Esophagus mucosa (tissue), 1 donor: ENCODE data around the gene NUMA1. TPM values are rescaled to one million over a fixed set of nuclear protein-coding genes. Genes with fewer than 3 reads are reported as not detected.
A peak's percentile ranks its signal among the peaks of the same experiment; 100 is the strongest.

ENCODE experiments used
- ATAC-seq: fragments of 200-7000 bp; cut with Tn5 transposase; one replicate; pipeline ENCODE4 v1.9.1; 2020
- total RNA-seq: library from RNA; stranded (reverse); gene quantifications from one replicate; pipeline ENCODE4 v1.2.4, GENCODE V29; 2023
- donor health status: DM: yes; HTN: yes; CAD: no.

Gene NUMA1
- total RNA-seq, 1 donor from 2014 or later: 117 TPM

DNA sequence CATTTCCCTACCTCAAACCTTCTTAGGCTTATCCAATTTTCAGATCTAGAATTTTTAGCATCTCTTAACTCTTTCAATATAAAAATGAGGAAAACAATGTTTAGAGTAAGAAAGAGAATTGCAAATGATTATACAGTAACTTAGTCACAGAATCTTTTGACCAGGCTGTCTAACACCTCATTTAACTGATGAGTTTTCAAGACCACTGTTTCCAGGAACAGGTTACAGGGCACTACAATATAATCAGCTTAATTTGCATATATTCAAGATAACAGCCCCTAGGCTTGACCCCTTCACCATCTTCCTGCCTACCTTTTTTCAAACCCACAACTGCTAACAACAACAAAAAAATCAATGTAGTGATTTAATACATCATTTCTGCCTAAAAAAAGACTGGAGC lies 12.7 kb downstream of the NUMA1 start:
- ATAC-seq: no peak

DNA sequence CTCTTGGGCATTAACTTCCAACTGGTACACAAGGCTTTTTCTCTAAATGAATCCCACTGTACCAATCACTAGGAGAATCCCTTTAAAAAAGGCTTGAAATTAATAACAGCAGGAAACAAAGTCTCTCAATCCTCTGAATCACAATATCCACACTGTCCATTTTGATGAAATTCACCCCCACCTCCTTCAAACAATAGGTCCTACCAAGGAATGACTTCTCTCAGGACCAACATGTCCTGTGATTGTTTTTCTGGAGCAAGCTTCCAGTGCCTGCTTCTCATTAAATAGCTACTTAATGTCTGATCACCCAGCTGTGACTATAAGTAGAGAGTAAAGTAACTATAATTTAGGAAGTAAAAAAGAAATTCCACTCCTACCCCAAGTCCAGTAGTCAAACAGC lies 13.1 kb downstream of the NUMA1 start:
- ATAC-seq: no peak

DNA sequence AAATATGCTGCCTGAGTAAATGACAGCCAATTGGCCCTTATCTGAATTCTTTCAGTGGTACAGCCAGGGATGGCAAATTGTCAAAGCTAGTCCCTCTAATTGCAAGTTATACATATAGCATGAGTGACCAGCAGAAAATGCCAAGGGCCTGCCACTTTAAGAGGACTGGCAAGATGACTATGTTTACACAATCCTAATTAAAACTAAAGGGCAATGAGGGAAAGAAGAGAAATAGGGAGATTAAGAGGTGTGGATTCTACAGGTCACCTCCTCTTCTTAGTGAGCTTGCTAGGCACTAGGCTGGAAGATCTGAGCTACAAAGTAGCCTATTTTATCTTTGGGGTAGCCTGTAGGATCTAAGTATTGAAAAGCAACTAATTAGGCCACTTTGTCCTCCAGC lies 13.5 kb downstream of the NUMA1 start:
- ATAC-seq: no peak

DNA sequence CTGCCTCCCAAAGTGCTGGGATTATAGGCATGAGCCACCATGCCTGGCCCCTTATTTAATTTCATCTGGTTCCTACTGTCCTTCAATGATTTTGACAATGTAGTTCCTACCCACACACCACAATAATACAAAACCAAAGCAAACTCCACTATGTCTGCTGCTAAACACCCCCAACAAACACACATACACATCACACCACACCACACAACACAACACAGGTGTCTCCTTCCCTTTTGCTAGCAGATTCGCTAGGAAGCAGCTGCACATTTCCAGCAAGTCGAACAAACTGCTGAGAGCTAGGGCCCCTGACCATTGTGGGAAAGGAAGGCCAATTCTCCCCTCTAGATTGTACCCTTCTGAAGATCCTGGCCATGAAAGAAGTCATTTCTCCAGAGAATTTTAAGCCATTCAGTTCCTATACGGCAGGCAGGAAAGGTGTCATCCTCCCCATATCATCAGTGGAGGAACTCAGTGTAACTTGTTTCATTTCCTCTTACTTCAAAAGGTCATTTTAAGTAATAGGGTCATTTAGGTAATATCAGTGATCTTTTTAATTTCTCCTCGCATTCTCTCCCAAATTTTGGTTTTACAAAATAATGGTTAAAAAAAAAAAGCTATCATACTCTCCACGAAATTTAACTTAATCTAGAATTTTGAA lies 18.5 kb downstream of the NUMA1 start:
- ATAC-seq: no peak

DNA sequence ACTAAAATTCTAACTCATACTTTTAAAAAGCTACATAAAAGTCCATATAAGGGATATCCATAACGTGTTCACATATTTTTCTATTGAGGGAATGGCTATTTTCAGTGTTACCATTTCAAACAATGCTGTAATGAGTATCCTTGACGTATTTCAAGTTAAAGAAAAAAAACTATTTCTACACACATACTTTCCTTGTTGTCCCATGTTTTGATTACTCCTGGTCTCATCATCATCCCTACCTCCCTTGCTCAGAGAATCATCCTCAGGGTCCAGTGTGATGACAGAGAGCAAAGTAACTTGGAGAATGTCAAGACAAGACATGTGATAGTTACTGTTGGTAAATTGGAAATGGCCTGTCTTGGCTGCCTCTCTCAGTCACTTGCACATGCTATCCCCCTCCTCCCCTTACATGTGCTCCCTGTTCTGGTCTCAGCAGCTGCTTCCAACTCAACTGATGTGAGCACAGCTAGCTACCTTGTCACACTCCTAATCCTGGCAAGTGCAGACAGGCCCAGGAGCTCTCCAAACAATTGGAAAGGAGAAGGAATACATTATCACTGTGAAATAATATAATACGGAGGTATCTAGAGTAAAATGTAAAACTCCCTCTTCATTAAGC lies 21.8 kb downstream of the NUMA1 start:
- peak; percentile 71 for ATAC-seq

DNA sequence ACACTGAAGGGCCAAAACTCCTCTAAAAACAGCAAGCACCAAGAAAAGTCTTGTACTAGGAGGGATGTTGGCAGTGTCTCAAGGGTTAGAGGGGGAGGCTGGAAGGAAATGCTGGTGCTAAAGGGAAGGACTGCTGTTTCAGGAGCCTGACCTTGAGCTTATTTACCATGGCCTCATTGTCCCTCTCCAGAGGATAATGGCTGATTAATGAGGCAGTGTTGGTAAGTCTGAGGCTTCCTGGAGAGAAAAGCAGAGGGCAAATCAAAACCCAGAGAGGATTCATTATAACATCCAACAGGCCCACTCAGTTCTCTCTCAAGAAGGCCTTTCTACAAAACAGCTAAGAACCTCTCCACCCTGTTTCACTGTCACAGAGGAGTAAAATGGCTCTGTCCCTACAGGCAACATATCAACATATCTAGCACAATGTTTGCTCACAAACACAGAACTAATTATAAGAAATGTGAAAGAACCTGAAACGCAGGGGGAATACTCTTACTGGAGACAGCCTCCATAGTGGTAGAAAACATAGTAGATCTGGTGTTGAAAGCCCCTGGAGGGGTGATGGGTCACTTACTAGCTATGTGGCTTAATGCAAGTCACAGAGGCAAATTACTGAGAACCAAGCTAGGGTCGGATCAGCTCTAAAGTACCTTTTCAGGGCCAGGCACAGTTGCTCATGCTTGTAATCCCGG lies 31.4 kb downstream of the NUMA1 start:
- ATAC-seq: no peak

DNA sequence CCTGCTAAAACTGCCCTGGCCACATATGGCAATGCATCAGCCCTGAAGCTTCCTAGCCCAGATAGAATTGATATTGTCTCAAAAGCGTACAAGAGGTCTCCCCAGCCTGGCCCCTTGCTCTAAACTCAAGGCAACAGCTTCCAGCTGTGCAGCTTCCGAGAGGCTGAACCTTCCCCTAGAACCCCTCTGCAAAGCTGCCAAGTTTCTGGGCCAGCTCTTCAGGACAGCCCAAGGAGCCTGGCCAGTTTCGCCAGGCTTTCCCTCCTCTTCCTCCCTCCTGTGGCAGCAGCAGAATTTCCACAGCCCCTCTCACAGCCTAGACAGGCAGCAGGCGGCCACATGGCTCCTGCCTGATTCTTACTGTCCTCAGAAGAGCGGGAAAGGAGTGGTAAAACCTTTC lies 34.5 kb downstream of the NUMA1 start:
- no peak for ATAC-seq

DNA sequence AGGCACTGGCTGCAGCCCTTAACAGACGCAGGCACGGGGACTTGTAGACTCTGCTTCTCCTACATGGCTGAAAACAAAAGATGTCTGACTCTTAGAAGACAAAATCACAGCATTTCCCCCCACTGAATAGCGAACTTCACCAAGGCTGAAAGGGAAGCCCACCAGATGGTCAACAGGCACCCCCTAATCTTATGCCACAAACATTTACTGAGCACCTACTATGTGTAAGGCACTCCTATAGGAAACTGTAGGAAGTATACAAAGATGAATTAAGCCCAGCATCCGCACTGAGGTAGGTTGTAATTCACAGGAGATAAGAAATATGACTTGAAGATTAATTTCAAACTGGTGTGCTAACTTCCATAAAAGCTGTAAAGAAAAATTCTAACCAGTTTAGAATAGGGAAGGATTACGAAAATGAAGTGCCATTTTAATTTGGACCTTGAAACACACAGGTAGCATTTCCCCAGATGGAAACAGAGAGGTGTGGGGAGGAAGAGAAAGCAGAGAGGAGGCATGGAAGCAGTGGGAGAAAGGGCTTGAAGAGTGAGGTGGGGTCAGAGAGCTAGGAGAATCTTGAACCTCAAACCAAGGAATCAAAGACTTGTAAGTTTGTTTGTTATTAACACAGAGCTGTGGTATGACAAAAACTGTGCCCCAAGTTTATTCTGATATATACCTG lies 38.1 kb downstream of the NUMA1 start:
- ATAC-seq: no peak

DNA sequence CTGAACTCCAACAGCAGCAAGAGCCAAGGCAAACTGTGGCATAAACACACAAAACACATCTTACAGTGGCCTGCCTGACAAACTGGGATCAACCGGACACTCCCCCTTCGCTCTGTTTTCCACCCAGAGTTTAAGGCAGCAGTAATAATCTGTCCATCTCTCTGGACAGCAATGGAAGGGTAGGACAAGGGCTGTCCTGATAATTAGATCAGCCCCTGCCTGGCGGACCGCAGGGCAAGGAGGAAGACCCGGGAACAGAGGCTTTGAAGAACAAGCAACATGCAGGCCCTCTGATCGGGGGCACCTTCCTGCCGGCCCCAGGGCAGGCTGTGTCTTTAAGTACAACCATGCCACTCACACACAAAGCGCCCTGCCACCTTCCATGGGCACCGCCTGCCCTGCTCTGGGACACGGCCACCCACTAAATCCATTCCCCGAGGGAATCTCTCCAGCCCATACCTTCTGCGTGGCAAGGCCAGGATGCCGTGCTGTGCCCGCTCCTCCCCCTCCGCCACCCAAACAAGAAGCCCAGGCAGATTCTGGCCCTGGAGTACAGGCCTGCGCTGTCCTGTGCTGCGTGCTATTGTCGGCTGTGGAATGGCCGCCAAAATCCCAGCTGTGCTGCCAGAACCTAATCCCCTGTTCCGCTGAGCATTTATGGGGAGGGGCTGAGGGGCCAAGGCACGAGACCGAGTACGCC lies 38.8 kb downstream of the NUMA1 start:
- peak; percentile 54 for ATAC-seq

DNA sequence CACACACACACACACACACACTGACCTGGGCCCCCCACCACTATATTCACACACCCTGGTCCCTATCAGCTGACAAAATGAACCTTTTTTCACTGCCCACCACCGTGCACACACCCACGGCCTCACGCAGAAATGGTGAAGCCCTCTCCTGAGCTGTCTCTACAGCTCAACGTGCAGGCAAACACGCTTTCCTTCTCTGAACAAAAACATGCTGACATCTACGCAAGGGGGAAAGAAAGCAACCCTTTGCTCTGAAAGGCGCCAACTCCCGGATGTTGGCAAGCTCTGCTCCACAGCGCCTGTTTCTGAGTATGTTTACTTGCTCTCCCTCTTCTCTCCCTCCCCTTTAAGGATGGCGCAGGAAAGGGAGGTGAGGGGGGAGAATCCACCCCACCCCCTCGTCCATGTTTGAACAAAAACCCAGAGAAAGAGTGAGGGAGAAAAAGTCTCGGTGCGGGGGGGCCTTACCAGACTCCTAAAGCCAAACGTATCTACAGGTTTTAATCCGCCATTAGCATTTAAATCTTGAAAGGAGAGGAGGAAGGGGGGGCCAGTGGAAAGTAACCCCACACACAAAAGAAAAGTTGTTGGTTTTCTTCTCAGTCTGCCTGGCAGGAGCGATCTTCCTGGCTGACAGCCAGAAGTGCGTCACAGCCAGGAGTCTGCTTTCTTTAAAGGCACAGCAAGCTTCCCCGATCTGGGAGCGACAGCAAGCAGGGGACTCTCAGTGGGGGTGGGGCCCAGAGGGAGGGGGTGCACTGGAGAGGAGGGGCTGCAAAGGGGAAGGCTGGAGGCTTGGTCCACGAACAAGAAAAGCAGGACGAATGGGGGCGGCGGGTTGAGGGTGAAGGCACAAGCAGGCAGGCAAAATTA lies 39.6 kb downstream of the NUMA1 start:
- peak; percentile 77 for ATAC-seq

DNA sequence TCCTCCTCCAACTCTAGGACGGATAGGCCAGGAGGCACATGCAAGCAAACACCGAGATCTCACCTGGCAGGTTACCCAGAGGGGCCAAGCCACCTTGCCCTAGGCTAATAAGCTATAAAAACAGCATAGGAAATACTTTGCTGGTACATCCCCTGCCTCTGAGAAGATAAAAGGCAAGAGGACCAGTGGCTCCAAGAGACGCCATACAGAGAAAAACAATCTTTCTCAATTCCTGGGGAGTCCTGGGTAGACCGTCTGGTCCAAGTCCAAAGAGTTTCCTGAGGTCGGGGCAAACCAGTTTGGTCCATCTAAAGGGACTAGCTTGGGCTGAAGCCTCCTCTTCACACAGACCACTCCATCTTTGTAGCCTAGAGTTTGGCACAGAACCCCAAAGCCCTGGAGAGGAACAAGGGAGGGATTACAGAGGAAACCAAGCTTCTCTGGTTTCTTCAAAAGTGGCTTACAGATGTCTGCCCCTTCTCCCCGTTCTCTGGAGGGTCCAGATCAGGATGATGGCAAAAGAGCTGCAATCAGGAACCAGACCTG lies 40.4 kb downstream of the NUMA1 start:
- no peak for ATAC-seq

DNA sequence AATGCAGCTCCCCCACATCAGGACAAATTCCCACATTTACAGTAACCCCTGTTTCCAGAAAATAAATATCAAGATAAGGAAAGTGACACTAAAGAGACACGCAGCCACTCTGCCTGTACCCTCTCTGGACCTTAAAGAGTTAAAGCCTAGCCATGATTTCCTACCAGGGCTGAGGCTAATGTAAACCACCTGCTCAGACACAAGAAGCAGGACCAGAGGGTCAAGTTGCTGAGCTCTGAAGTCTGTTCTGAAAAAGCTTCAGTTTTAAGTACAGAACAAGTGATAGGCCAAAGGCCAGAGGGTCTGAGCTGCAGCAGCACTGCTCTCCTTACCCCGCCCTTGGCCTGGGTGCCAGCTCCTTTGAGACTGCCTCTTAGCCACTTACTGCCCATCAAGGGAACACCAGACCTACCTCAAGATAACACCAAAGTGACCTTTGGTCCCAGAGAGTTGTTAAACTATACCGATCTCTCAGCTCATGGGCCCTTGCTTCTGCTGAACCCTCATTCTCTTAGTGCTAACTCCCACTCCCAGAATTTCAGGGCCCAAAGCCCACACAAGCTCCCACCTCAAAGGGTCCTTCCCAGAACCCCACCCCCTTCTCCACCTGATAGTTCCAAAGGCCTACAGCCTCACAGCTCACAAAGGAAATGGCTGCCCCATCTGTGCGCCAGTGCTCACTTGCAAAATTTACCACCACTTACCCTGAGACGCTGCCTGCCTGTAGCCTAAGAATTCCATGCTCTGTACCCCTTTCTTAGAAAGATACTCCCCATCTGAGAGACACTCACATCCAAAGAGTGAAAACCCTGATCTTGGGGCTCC lies 41.1 kb downstream of the NUMA1 start:
- no peak for ATAC-seq

DNA sequence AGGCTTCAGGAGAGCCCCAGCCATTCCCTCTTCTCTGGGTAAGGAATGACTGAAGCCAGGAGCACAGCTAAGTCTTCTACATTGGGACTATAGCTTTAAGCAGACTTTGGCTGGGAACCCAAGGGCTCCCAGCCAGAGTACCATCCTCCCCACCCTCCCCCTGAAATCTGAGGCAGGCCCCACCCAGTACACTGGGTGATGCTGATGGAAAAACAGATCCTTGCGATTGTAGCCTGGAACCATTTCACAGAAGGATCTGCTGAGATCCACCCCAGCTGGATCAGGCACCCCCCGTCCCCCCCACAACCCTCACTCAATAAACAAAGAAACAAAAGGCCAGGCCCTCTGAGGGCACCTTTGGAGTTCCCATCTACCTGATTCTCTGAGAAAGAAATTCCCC lies 41.9 kb downstream of the NUMA1 start:
- peak; percentile 53 for ATAC-seq

DNA sequence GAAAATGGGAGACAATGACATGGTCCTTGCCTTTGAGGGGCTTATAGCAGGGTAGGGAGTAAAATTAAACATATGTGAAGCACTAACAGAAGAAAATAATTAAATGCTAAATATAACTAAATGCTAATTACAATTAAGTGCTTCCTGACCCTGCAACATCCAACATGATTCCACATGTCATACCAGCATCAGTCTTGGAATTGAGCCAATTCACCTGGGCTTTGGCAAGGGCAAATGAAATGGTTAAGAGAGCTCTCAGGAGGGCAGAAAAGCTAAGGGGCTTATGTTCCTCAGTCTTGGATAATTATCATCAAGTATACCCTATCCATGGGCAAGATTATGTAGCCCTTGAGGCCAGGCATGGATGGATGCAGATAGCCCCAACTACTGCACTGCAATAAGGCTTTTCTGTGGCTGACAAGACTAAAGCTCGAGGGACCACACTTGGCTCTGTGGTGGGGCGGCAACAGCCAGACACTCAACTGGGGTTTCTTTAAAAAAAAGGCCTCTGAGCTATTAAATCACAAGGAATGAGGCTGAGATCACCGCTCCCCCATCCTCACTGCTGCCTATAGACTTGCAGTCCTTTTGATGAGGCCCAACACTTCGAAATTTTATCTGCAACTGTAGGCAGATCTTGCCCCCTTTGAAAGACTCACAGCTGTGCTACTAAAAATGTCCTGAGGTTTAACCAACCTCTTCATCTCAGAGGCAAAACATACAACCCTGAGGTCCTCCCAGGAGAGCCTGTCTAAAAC lies 42.6 kb downstream of the NUMA1 start:
- no peak for ATAC-seq

DNA sequence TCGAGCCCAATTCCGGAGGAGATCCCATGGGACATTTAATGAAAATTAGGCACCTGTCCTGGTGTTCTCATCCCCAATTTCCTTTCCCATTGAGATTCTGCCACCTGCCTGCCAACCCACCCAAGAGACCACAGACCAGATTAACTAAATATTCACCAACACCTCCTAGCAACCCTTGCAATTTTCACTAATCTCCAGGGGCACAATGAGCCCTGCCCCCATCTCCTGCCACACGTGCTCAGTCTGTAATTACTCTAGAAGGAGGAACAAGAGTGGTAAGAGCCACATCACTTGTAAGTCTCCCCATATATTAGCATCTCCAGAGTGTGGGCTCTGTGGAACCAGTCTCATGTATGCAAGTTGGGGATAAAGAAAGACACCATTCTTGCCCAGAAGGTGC lies 43.7 kb downstream of the NUMA1 start:
- no peak for ATAC-seq

DNA sequence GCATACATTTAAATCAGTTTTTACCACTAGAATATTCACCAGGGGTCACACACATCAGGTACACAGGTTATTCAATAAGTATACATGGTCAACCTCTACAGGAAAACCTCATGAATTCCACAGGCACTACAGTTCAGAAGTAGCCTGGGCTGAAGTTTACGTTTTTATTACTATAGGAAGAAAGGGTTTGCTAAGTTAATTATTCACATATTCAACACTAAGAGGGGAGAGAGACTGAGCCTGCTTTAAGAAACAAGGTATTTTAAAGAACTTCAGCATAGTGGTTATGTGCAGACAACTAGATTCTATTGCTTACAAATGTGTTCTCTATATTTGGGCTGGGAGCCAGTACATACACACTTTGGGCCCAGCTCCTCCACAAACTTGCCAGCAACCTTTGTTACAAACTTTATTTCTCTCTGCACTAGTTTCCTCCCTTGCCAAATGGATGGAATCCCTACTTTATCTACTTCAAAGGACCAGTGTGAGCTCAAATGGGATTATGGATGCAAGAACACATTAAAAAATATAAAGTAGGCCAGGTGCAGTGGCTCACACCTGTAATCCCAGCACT lies 49.8 kb downstream of the NUMA1 start:
- ATAC-seq: no peak

DNA sequence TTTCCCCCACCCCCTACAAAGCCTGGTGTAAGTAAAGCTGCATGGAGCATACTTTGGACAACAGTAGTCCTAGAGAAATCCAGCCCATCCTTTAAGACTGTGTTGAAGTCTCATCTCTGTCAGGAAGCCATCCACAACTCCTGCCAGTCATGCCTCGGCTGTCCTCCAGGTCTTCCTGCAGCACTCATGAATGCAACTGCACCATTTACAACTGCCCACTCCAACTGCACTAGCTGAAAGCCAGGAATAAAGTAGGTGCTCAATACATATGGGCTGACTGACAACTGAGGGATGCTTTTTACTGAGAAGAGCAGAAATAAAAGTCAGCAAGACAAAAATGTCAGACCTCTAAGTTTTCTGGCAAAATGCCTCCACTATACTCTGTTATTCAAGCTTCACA lies 54.3 kb downstream of the NUMA1 start:
- no peak for ATAC-seq

DNA sequence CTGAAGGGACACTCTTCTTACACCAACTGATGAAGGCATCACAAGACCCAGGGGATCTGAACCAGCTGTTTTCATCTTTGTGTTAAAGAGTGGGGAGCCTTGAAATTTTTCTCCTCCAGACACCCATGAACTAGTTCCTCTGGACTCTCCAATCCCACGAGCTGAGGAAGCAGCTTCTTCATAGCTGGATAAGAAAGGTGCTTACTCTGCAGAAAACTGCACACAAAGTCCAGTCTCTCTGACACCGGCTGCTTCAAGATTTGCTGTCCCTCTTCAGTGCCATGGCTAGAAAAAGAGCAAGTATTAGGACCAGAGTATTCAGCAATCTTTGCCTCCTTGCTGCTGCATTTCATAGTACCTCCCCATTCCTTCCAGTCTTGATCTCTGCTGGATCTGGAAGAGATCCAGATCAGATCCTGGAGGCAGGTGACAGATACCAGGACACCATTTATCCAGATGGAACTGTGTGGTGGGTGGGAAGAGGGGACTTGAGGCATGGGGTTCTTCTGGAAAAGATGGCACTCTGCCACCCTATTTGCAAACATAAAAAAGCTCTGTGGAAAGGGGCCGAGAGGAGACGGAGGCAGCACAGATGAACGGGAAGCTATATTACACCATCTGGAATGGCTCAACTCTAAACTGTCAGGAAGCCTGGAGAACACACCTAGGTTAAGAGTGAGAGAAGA lies 56.1 kb downstream of the NUMA1 start:
- no peak for ATAC-seq

DNA sequence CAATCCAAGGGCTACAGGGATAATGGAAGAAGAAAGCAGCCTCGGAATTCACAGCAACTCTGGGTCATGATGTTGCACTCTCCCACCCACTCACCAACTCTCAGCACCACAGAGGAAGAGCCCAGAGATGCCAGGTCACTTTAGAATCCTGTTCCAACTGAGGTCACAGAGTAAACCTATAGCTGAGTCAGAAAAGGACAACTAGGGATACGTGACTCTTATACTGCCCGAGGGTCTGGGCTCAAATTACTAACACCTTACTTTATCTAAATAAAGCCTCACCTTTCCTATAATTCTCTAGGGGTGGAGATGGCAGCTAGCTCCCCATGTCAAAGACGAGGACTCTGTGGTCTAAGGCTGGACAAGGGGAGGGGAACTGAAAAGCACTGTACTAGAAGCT lies 57.0 kb downstream of the NUMA1 start:
- no peak for ATAC-seq
